IPS-NIHi7 (cell line): ENCODE measurements around the gene MTHFD2L.
A peak's percentile ranks its signal among the peaks of the same experiment; 100 is the strongest.

Experiments
- DNase-seq: peaks from one replicate; pipeline ENCODE4 v3.0.0; 2012; ENCODE audit warnings: mixed read lengths; ENCODE audit errors: extremely low spot score

MTHFD2L gene

GRCh38 chr4:74132944-74133343 is 25.0 kb upstream of the MTHFD2L start:
- no peak for DNase-seq

- peak; percentile 73 for DNase-seq
Observed at GRCh38 chr4:74133786-74134499, 24.0 kb upstream of the MTHFD2L start.

GRCh38 chr4:74134500-74134852 is 23.4 kb upstream of the MTHFD2L start:
- DNase-seq, result no peak

DNA sequence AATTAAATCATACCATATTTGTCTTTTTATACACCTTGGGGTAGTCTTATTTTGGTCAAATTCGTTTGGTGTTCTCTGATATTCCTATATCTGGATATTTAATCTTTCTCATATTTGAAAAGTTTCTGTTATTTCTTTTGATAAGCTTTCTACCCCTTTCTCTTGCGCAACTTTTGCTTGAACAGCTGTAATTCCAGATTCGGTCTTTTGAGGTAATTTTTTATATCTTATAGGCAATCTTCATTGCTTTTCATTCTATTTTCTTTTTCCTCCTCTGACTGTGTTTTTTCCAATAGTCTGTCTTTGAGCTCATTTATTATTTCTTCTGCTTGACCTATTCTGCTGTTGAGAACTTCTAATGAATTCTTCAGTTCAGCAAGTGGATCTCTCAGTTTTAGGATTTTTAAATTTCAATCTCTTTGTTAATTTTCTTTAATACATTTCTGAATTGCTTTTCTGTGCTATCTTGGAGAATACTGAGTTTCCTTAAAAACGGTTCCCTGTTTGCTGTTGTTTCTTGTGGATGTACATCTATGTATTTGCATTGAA is 11.3 kb upstream of the MTHFD2L start:
- no peak for DNase-seq

GRCh38 chr4:74148205-74148604 is 9.7 kb upstream of the MTHFD2L start:
- no peak for DNase-seq

- no peak for DNase-seq
Observed at GRCh38 chr4:74152836-74153235, 5.1 kb upstream of the MTHFD2L start.

DNA sequence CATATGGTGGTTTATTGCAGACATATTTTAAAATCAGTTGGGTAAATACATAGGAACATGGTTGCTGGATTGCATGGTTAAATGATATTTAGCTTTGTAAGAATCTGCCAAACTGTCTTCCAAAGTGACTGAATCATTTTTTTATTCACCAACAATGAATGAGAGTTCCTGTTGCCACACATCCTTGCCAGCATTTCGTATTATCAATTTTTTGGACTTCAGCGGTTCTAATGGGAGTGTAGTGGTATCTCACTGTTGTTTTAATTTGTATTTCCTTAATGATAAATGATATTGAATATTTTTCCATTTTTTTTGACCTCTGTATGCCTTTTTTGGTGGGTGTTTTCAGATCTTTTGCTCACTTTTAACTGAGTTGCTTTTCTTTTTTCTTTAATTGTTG is 1.4 kb upstream of the MTHFD2L start:
- DNase-seq, result no peak

DNA sequence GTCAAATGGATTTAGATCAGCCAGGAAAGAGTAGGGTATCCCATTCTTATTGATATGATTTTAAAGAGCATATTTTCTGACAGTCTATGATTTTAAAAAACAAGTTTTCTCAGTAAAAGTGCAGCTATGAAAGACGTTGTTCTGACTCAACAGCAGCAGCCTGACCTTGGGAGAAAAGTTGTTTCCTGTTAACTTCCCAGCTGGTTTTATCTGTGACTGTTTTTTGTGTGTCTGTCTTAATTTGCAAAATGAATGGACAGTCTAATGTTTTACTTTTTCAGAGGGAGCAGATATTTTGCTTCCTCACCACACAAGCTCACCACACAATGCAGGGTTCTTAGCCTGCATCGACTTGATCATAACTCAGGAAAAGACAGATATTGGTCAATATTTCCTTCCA is 764 bp upstream of the MTHFD2L start:
- no peak for DNase-seq

DNA sequence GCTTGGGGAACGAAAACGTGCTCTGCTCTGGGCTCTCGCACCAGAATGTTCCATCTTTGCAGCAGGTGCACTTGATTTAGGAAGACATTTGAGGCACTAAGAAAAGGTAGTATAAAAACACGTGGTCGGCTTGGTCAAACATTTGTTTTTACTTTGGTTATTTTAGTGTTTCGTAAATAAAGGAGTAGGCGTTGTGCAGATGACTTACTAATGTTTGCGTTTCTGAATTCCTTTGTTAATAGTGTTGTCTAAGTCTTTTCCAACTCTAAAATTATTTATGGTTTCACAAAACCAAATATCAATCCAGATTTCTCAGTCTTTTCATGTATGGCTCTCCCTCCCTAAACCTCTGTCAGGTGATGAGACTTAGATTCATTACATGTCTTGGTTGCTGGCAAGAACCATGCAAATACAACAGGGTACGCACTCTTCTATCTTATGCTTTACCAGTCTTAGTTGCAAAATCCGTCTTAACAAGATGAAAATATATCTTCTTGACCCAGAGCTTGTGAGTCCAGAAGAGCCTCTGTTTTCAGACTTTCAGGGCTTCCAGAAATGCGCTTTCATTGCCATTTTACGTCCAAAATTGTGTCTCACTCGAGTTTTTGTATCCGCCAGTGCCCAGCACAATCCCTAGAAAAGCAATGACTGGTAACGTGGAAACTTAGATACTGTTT is 686 bp downstream of the MTHFD2L start:
- no peak for DNase-seq

- no peak for DNase-seq
Observed at GRCh38 chr4:74159143-74159709, 1.3 kb downstream of the MTHFD2L start.

DNA sequence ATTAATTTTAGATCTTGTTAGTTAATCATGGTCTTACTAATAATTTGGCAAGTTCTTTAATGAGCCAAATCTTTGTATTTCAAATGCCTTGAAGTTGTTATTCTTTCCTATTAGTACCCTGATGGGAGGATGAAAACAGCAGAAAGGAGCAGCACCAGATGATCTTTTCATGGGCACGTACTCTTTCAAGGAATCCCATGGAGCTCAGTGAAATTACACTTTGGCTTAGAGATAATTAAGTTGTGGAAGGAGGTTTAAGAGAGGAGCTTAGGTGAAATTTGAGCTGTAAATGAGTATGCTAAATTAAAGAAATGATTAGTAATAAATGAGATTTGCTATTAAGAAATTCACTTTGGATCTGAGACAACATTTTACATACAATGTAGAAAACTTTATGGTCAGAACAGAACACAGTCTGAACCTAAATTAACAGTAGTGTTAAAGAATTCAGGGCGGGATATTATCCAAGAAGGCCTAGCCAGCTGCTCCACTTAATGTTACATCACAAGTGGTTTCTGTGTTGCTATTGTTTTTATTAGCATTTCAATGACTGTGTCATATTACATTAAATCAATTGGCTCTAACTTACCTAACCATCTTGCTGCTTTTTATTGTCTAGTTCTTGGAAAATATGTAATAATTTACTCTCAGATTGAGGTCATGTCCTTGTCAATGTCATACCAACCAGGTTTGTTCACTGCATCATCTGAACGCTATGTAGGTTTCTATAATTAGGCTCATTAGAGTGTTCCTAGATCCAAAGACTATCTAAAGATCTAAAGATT is 3.9 kb downstream of the MTHFD2L start:
- DNase-seq, result no peak

GRCh38 chr4:74166135-74166534 is 8.2 kb downstream of the MTHFD2L start:
- DNase-seq, result no peak

GRCh38 chr4:74166818-74167217 is 8.9 kb downstream of the MTHFD2L start:
- DNase-seq, result no peak

GRCh38 chr4:74167585-74167984 is 9.7 kb downstream of the MTHFD2L start:
- no peak for DNase-seq

- DNase-seq, result no peak
Observed at GRCh38 chr4:74168841-74169240, 10.9 kb downstream of the MTHFD2L start.

DNA sequence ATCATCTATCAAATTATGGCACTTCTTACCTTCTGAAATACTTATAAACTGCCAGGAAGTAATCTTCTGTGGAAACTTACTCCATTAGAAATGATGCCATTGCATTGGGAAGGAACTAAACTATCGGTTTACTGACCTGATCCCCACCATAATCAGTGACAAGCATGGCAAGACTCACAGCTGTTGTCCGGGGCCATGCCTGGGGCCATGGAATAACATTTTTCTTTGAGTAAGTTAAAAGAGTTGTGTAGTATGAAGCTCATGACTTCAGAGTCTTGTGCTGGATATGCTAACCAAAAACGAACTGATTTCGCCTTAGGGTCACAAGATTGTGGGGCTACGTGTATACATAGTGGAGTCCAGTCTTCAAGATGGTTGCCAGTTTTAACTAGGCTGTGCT is 15.4 kb downstream of the MTHFD2L start:
- DNase-seq, result no peak

DNA sequence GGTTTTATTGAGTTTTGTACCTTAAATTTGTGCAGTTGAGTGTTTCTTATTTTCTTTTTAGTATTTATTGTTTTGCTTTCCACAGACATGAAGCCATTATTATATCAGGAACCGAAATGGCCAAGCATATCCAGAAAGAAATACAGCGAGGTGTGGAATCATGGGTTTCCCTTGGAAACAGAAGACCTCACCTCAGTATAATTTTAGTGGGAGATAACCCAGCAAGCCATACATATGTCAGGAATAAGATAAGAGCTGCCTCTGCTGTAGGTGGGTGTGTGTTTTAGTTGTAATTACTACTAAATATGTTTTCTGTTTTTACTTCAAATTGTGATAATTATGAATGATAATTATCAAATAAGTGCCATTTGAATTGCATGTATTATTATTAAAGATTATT is 16.5 kb downstream of the MTHFD2L start:
- DNase-seq, result no peak

DNA sequence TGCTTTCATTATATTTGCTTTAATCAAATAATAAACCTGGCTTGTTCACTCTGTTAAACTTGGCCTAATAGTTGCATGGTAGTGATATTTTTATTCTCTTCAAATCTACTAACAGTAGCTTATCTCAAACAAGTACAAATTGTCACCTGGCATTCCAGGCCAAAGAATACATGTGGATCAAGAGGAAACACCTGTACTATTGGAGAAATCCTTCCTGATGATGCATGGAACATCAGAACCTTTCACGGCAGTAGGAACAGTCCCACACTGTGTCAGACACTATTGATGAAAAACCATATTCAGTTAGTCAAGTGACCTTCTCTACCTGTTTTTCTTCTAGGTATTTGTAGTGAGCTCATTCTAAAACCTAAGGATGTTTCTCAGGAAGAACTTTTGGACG is 17.0 kb downstream of the MTHFD2L start:
- DNase-seq, result no peak

GRCh38 chr4:74175379-74175778 is 17.5 kb downstream of the MTHFD2L start:
- no peak for DNase-seq

DNA sequence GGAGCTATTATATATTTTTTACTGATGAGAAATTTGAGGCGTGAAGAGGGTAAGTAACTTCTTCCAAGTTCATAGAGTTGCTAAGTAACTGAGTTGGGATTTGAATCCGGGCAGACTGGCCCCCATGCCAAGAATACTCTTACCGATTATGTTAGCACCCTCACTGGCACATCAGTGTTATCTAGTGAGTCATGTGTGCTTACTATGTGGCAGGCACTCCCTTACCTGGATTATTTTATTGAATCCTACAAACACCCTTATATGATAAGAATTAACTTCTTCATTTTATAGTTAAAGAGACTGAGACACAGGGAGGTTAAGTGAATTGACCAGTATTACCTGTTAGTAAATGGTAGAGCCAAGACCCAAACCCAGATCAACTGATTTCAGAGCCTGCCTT is 20.9 kb downstream of the MTHFD2L start:
- DNase-seq, result no peak

GRCh38 chr4:74181219-74181618 is 23.3 kb downstream of the MTHFD2L start:
- DNase-seq, result no peak

- DNase-seq, result no peak
Observed at GRCh38 chr4:74188912-74189311, 31.0 kb downstream of the MTHFD2L start.
